Fibroblast of pulmonary artery (primary cell): Measurements from ENCODE around the gene ZBTB21.
A peak's percentile ranks its signal among the peaks of the same experiment; 100 is the strongest.

Source experiments
- DNase-seq: peaks from one replicate; pipeline ENCODE4 v3.0.0-alpha.2; 2010; ENCODE audit warnings: low read depth
- H3K4me3 ChIP-seq: replicated peaks from 2 replicates; pipeline ENCODE4 v1.5.1; 2011; ENCODE audit warnings: low read depth, mild to moderate bottlenecking, control low read depth, low read length, moderate library complexity
- CTCF ChIP-seq: IDR thresholded peaks from 2 replicates; pipeline ENCODE4 v1.5.1; 2011; ENCODE audit warnings: mild to moderate bottlenecking, control low read depth, low read length, inconsistent platforms; ENCODE audit errors: missing control alignments

Gene ZBTB21

DNA sequence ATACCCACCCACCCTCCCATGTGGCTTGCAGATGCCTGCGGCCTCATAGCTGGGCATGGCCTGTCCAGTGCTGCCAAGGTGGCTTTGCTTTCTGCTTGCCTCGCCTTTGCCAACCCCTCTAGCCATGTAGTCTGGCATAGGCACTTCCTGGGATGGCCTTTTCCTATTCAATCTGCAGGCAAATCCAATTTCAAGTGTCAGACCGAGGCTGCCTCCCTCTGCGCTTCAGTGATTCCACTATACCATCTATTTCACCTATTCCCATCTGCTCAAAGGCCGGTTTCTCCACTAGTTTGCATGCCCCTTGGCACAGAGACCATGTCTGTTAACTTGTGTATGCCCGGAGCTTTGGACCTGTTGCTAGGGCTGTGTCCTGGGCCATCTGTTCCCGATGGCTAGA is 3.8 kb upstream of the ZBTB21 start:
- TF ChIP-seq CTCF: no peak
- DNase-seq: no peak
- no peak overlapping the region for H3K4me3 ChIP-seq

DNA sequence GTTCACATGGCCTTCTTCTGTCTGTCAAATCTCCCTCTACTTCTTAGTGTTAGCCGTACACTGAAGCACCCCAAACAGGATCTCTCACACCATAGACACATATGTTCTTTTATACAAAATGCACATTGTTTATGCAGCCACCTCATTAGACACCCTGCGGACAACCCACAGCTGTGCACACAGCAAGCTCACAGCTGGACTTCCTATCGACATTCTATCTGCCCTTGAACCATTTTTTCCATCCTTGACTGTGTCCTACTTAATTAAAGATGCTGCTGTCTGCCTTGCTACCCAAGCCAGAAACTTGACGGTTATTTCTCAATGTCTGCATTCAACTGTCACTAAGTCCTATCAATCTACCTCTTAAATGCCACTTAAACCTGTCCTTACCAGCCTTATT is 3.2 kb upstream of the ZBTB21 start:
- TF ChIP-seq CTCF: no peak
- no peak overlapping the region for H3K4me3 ChIP-seq
- no peak for DNase-seq

DNA sequence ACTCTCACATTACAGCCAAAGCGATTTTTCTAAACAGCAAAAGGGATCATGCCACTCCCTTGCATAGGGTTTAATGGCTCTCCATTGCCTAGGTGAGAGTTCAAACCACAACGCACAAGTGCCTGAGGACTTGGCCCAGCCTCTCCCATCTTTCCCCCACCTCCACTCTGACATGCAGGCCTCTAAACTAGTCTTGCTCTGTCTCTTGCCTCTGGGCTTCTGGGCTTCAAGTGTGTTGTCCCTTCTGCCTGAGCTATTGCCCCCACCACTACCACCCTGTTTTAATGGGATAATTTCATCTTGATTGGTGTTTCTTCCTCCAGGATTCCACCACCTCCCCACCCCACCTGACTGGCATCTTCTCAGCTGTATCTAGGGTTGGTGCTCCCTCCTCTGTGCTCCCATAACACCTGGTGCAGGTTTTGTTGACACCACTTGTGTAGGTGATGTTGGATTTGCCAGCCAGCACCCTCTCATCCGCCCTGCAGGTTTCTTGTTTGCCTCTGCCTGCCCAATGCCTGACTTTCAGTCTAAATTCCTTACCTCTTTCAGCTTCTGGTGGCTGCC is 2.7 kb upstream of the ZBTB21 start:
- no peak for TF ChIP-seq CTCF
- no peak for DNase-seq
- no peak overlapping the region for H3K4me3 ChIP-seq

DNA sequence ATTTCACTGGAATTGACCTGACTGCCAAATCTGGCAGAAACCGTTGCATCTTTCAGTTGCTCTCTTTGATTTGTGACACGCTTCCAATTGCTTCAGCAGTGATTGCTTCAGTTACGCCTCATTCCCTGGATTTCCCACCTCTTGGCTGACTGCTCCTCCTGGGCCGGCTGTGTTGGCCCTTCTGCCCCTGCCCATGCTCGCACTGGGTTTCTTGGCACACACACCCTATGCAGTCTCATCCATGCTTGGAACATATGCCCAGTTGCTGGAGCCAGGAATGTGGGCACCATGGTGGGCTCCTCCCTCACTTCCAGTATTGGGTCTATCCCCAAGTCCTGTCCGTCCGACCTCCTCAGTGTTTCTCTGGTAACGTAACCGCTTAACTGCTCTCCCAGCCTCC is 2.2 kb upstream of the ZBTB21 start:
- H3K4me3 ChIP-seq: no peak overlapping the region
- DNase-seq: no peak
- no peak for TF ChIP-seq CTCF

- TF ChIP-seq CTCF: no peak
- H3K4me3 ChIP-seq: peak overlapping the region; percentile 72
- no peak for DNase-seq
Measured at GRCh38 chr21:42010507-42011495, 641 bp upstream of the ZBTB21 start.

DNA sequence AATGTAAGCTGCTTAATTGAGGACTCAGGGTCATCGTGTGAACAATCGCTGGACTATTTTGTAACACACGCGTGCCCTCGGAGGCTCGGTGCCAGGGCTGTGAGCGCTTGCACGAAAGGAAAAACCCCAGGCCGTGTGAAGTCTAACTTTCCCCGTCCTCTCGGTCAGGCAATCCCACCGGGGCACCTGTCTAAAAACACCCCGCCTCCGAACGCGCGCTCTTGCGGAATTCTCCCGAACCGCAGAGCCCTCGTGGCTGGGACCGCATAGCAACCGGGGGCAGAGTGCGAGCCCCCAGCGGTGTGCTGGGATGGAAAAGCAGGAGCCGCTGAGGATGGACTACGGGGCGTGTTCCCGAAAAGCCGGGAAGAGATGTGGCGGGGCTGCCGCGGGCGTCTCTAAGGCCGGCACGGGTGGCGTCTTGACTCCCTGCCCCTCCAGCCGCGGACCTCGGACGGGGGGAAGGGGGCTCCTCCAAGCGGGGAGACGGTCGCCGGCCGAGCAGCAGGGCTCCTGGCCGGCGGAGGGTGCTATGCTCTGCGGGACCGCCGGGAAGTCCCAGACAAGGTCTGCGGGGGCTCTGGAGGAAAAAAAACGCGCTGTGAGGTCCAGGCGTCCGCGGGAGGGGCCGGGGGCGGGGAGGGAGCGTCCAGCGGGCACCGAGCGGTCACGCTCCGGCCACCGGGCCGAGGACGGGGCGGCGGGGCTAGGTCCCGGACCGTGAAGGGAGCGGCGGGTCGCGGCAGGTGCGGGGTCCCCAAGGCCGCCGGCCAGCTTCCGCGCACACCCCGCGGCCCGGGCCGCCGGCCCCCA is 936 bp downstream of the ZBTB21 start:
- no peak for TF ChIP-seq CTCF
- peak; percentile 57 for DNase-seq
- H3K4me3 ChIP-seq: peak overlapping the region; percentile 72
